T-cell (primary cell): ENCODE results near the gene EHD4. TPM values are rescaled to one million over a fixed set of nuclear protein-coding genes. Genes with fewer than 3 reads are reported as not detected.

ENCODE experiments used
- ATAC-seq, 4 experiments: fragments of 200-7000 bp in 3 of 4; fragments of 150-1000 bp in 1 of 4; cut with Tn5 transposase; replicated peaks in 1 of 4; 1 replicate in 3 of 4; 2 replicates in 1 of 4; pipeline ENCODE4 v1.10.0; 2021; ENCODE audit warnings: moderate library complexity in 3 of 4, mild to moderate bottlenecking in 2 of 4, moderate number of reproducible peaks in 1 of 4
- CTCF ChIA-PET, 2 donors: fragments of 300-600 bp; sonication (Branson Sonifier 250); formaldehyde crosslinking; loops; one replicate each; lab custom pipeline; 2022; ENCODE audit warnings: antibody characterized with exemption in 2 of 2; lab: Charles Lee
- POLR2A ChIA-PET, 2 donors: fragments of 300-600 bp; sonication (Branson Sonifier 250); formaldehyde crosslinking; loops; one replicate each; lab custom pipeline; 2022; ENCODE audit warnings: antibody characterized with exemption in 2 of 2; lab: Charles Lee
- DNase-seq, 35 experiments: peaks; one replicate each; pipeline versions ENCODE4 v3.0.0 to v3.0.0-alpha.2; 2013 to 2023
- H3K27ac ChIP-seq: one replicate; pipeline ENCODE4 v1.5.1; 2013; ENCODE audit warnings: low read length
- H3K27me3 ChIP-seq, 2 experiments: replicated peaks in 1 of 2; 1 replicate in 1 of 2; 2 replicates in 1 of 2; pipeline versions ENCODE4 v1.6.1 to v1.7.0; 2013; ENCODE audit warnings: low read length in 1 of 2, mixed read lengths in 1 of 2; ENCODE audit not compliant: control insufficient read depth in 2 of 2, insufficient read depth in 2 of 2; ENCODE audit errors: extremely low read depth in 1 of 2
- H3K36me3 ChIP-seq, 2 donors: 1 replicate in 1 of 2; 2 replicates in 1 of 2; pipeline versions ENCODE4 v1.6.1 to v1.7.0; 2013; ENCODE audit warnings: low read length in 1 of 2; ENCODE audit not compliant: control insufficient read depth in 2 of 2, insufficient read depth in 1 of 2; ENCODE audit errors: extremely low read depth in 1 of 2
- H3K4me1 ChIP-seq, 2 experiments: 1 replicate in 1 of 2; 2 replicates in 1 of 2; pipeline versions ENCODE4 v1.6.1 to v1.7.0; 2013; ENCODE audit warnings: low read length in 2 of 2, mixed read lengths in 1 of 2; ENCODE audit not compliant: insufficient read depth in 2 of 2, control insufficient read depth in 1 of 2; ENCODE audit errors: extremely low read depth in 1 of 2
- H3K4me3 ChIP-seq, 2 donors: 1 replicate in 1 of 2; 2 replicates in 1 of 2; pipeline versions ENCODE4 v1.5.1 to v1.7.0; 2013; ENCODE audit warnings: mild to moderate bottlenecking in 2 of 2, low read length in 1 of 2, moderate library complexity in 1 of 2; ENCODE audit not compliant: control insufficient read depth in 1 of 2; ENCODE audit errors: extremely low read depth in 1 of 2
- H3K9me3 ChIP-seq: 2 replicates; pipeline ENCODE4 v1.7.0; 2013
- H3K27ac Mint-ChIP-seq, 2 donors: one replicate each; pipeline ENCODE4 v1.8.0; 2020 to 2021; ENCODE audit warnings: mild to moderate bottlenecking in 2 of 2, mixed read lengths in 2 of 2
- H3K27me3 Mint-ChIP-seq, 2 donors: one replicate each; pipeline ENCODE4 v1.8.0; 2021 to 2022; ENCODE audit warnings: mixed read lengths in 2 of 2
- H3K36me3 Mint-ChIP-seq: one replicate; pipeline ENCODE4 v1.8.0; 2021; ENCODE audit warnings: mixed read lengths
- H3K4me1 Mint-ChIP-seq, 3 donors: one replicate each; pipeline ENCODE4 v1.8.0; 2020 to 2022; ENCODE audit warnings: mixed read lengths in 3 of 3, mild to moderate bottlenecking in 1 of 3
- H3K4me3 Mint-ChIP-seq, 3 donors: one replicate each; pipeline ENCODE4 v1.8.0; 2020 to 2022; ENCODE audit warnings: mild to moderate bottlenecking in 3 of 3, mixed read lengths in 3 of 3, moderate library complexity in 3 of 3
- H3K9me3 Mint-ChIP-seq, 3 donors: one replicate each; pipeline ENCODE4 v1.8.0; 2020 to 2022; ENCODE audit warnings: mixed read lengths in 3 of 3
- WGBS: methylation state at CpG from one replicate; pipeline ENCODE4 v1.1.5; 2013; ENCODE audit warnings: missing lambda C conversion rate; ENCODE audit not compliant: insufficient coverage; 5-methylcytosine and 5-hydroxymethylcytosine counted together
- total RNA-seq, 35 experiments: library from RNA in 6 of 35; stranded (reverse) in 6 of 35; fragments of 120-200 nt in 1 of 35; gene quantifications; one replicate each; pipeline versions ENCODE4 v1.2.1 to v1.2.4 and lab custom pipeline; 2013 to 2026

The EHD4 gene
- total RNA-seq, 5 donors from 2014 or later (not counting 1 experiment from before 2014, with no cell fraction given) = 11.7 to 46.8 (median 16.8) TPM

- no peaks in the 10 kb centered on the region for H3K9me3 ChIP-seq
- H3K4me3 ChIP-seq = no peak overlapping the region
- no peaks in the 10 kb centered on the region for H3K4me1 ChIP-seq
- CTCF ChIA-PET = no interaction called here
- DNase-seq (no peak), ATAC-seq (no peak)
- WGBS = 92% methylated on average over 13 of the region's 18 CpGs
- H3K27me3 Mint-ChIP-seq = peaks cover 0 to 3% of the 10 kb centered on the region in 2 donors
- H3K27ac ChIP-seq = no peak overlapping the region
- no peak overlapping the region for H3K4me3 Mint-ChIP-seq
- no peaks in the 10 kb centered on the region for H3K36me3 ChIP-seq
- H3K27ac Mint-ChIP-seq = no peak overlapping the region
- H3K4me1 Mint-ChIP-seq = no peaks in the 10 kb centered on the region
- peaks cover 0 to 21% of the 10 kb centered on the region in 2 experiments for H3K27me3 ChIP-seq
- no peaks in the 10 kb centered on the region for H3K36me3 Mint-ChIP-seq
- no peaks in the 10 kb centered on the region for H3K9me3 Mint-ChIP-seq
- POLR2A ChIA-PET = no interaction called here
Observed at GRCh38 chr15:41992151-41992802, 19.9 kb upstream of the EHD4 start.

- POLR2A ChIA-PET = interaction anchor here in 1 of 2 donors (0.7 kb wide), 1 partner anchor 114 kb away, joined by 5 read pairs; no protein-coding TSS in a partner anchor
- H3K4me1 ChIP-seq = no peaks in the 10 kb centered on the region
- Mint-ChIP-seq H3K27ac (no peak overlapping the region), H3K4me1 (no peaks in the 10 kb centered on the region), H3K9me3 (no peaks in the 10 kb centered on the region), H3K27me3 (peaks cover 0 to 3% of the 10 kb centered on the region in 2 donors), H3K36me3 (no peaks in the 10 kb centered on the region), H3K4me3 (no peak overlapping the region)
- DNase-seq (no peak), ATAC-seq (no peak)
- H3K36me3 ChIP-seq = no peaks in the 10 kb centered on the region
- WGBS = 33% methylated on average over 1 of the region's 3 CpGs
- H3K4me3 ChIP-seq = no peak overlapping the region
- CTCF ChIA-PET = interaction anchor here (0.6 to 1.7 kb wide), 5 partner anchors 13 to 1677 kb away, joined by 3 to 5 read pairs (median 3); no protein-coding TSS in a partner anchor
- peaks cover 0 to 19% of the 10 kb centered on the region in 2 experiments for H3K27me3 ChIP-seq
- H3K9me3 ChIP-seq = no peaks in the 10 kb centered on the region
- H3K27ac ChIP-seq = no peak overlapping the region
Observed at GRCh38 chr15:41990691-41991090, 18.3 kb upstream of the EHD4 start.

GRCh38 chr15:41990243-41990605 is 17.9 kb upstream of the EHD4 start:
- H3K4me1 ChIP-seq = no peaks in the 10 kb centered on the region
- H3K9me3 ChIP-seq = no peaks in the 10 kb centered on the region
- no peaks in the 10 kb centered on the region for H3K36me3 ChIP-seq
- ATAC-seq (no peak), DNase-seq (no peak)
- peaks cover 0 to 19% of the 10 kb centered on the region in 2 experiments for H3K27me3 ChIP-seq
- no peak overlapping the region for H3K27ac ChIP-seq
- H3K27me3 Mint-ChIP-seq = peaks cover 0 to 3% of the 10 kb centered on the region in 2 donors
- no peak overlapping the region for H3K27ac Mint-ChIP-seq
- no peaks in the 10 kb centered on the region for H3K36me3 Mint-ChIP-seq
- H3K4me1 Mint-ChIP-seq = no peaks in the 10 kb centered on the region
- H3K9me3 Mint-ChIP-seq = no peaks in the 10 kb centered on the region
- CTCF ChIA-PET = interaction anchor here (0.6 to 1.7 kb wide), 6 partner anchors 12 to 1676 kb away, joined by 3 to 5 read pairs (median 4); no protein-coding TSS in a partner anchor
- H3K4me3 Mint-ChIP-seq = no peak overlapping the region
- WGBS = 67% methylated on average over 2 of the region's 7 CpGs
- H3K4me3 ChIP-seq = no peak overlapping the region
- POLR2A ChIA-PET = interaction anchor here in 1 of 2 donors (0.7 kb wide), 1 partner anchor 114 kb away, joined by 5 read pairs; no protein-coding TSS in a partner anchor

- DNase-seq (peak; percentile 33 to 85 (median 73)), ATAC-seq (peak; percentile 83 to 89 (median 88))
- Histone ChIP-seq H3K36me3 (no peaks in the 10 kb centered on the region), H3K27ac (no peak overlapping the region), H3K9me3 (no peaks in the 10 kb centered on the region), H3K4me3 (no peak overlapping the region), H3K27me3 (peaks cover 0 to 17% of the 10 kb centered on the region in 2 experiments), H3K4me1 (no peaks in the 10 kb centered on the region)
- H3K4me1 Mint-ChIP-seq = no peaks in the 10 kb centered on the region
- no peak overlapping the region for H3K27ac Mint-ChIP-seq
- H3K27me3 Mint-ChIP-seq = peaks cover 0 to 3% of the 10 kb centered on the region in 2 donors
- H3K36me3 Mint-ChIP-seq = no peaks in the 10 kb centered on the region
- CTCF ChIA-PET = interaction anchor here (0.6 to 1.7 kb wide), 7 partner anchors 12 to 1676 kb away, joined by 3 to 4 read pairs (median 3); no protein-coding TSS in a partner anchor
- H3K4me3 Mint-ChIP-seq = no peak overlapping the region
- POLR2A ChIA-PET = interaction anchor here in 1 of 2 donors (0.7 kb wide), 1 partner anchor 113 kb away, joined by 5 read pairs; no protein-coding TSS in a partner anchor
- 12% methylated on average over 6 of the region's 9 CpGs for WGBS
- H3K9me3 Mint-ChIP-seq = no peaks in the 10 kb centered on the region
Observed at GRCh38 chr15:41989573-41990242, 17.4 kb upstream of the EHD4 start.

GRCh38 chr15:41988896-41989572 is 16.7 kb upstream of the EHD4 start:
- H3K9me3 Mint-ChIP-seq = no peaks in the 10 kb centered on the region
- H3K27ac Mint-ChIP-seq = no peak overlapping the region
- Histone ChIP-seq H3K36me3 (no peaks in the 10 kb centered on the region), H3K4me1 (no peaks in the 10 kb centered on the region), H3K9me3 (no peaks in the 10 kb centered on the region), H3K27ac (no peak overlapping the region), H3K4me3 (no peak overlapping the region), H3K27me3 (peaks cover 0 to 17% of the 10 kb centered on the region in 2 experiments)
- ATAC-seq (no peak), DNase-seq (no peak)
- H3K4me3 Mint-ChIP-seq = no peak overlapping the region
- no peaks in the 10 kb centered on the region for H3K4me1 Mint-ChIP-seq
- peaks cover 0 to 3% of the 10 kb centered on the region in 2 donors for H3K27me3 Mint-ChIP-seq
- POLR2A ChIA-PET = no interaction called here
- WGBS = 75% methylated on average over 20 of the region's 21 CpGs
- no peaks in the 10 kb centered on the region for H3K36me3 Mint-ChIP-seq
- CTCF ChIA-PET = interaction anchor here (0.7 to 1.4 kb wide), 4 partner anchors 62 to 95 kb away, joined by 3 to 4 read pairs (median 4); no protein-coding TSS in a partner anchor

GRCh38 chr15:41987925-41988275 is 15.5 kb upstream of the EHD4 start:
- POLR2A ChIA-PET = no interaction called here
- Histone ChIP-seq H3K36me3 (no peaks in the 10 kb centered on the region), H3K4me1 (no peaks in the 10 kb centered on the region), H3K27me3 (peaks cover 0 to 17% of the 10 kb centered on the region in 2 experiments), H3K27ac (no peak overlapping the region), H3K4me3 (no peak overlapping the region), H3K9me3 (no peaks in the 10 kb centered on the region)
- 93% methylated on average over 3 of the region's 11 CpGs for WGBS
- H3K4me3 Mint-ChIP-seq = no peak overlapping the region
- no peaks in the 10 kb centered on the region for H3K36me3 Mint-ChIP-seq
- H3K27me3 Mint-ChIP-seq = peaks cover 0 to 3% of the 10 kb centered on the region in 2 donors
- DNase-seq (no peak), ATAC-seq (no peak)
- CTCF ChIA-PET = no interaction called here
- no peak overlapping the region for H3K27ac Mint-ChIP-seq
- H3K9me3 Mint-ChIP-seq = no peaks in the 10 kb centered on the region
- H3K4me1 Mint-ChIP-seq = no peaks in the 10 kb centered on the region
